ENCODE results near the gene EVA1B.

EVA1B gene

DNA sequence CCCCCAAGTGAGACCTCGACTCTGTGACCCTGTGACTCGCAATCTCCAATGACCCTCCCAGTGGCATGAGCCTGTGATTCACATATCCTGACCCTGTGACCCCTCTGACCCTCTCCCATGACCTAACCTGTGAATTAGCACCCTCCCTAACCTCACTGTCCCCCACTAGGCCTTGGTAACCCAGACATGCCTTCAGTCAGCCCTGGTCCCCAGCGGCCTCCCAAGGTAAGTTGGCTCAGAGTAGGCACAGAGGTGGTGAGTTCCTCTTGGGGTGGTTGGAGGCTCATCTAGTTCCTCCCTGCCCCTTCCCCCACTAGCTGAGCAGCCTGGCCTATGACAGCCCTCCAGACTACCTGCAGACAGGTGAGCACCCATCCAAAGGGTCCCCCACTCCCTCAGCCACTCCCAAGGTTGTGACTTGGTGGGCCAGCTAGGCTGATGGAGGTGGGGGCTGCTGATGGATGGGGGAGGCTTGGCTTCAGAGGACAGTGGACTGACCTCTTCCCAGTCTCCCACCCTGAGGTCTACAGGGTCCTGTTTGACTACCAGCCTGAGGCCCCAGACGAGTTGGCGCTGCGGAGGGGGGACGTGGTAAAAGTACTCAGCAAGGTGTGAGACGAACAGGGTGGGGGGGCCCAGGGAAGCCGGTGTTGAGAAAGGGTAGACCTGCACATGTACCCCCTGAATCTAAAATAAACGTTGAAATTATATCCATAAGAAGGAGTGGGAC is 15.7 kb downstream of the EVA1B start:
- DNase-seq (ENCODE audit: low read depth): no peak

DNA sequence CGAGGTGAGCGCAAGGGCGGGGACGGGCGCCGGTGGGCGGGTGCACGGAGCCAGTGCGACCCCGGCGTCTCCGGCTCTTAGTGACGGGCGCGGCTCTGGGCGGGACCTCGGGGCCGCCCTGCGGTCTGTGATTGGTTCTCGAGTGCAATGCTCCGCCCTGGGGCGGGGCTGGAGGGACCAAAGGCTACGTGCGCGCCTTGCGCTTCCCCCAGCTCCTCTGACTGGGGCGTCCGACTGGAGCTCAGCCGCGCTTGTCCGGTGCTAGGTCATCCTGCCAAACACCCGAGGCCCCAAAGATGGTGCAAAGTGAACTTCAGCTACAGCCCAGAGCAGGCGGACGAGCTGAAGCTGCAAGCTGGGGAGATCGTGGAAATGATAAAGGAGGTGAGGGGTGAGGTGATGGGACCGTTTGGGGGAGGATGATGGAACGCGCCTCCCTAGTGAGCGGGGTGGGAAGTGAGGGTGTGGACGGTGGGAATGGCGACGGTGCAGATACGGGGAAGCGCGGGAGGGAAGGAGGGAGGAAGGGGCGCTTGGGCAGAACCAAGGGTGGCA is 16.5 kb downstream of the EVA1B start:
- peak; percentile 88 for DNase-seq (ENCODE audit: low read depth)

- no peak for DNase-seq (ENCODE audit: low read depth)
Measured at GRCh38 chr1:36306210-36306901, 17.1 kb downstream of the EVA1B start, which contains the start of gene SH3D21. Gene SH3D21, plus strand, starts transcription at chr1:36306368. Its CDS starts 53 bp downstream, at chr1:36306421.

- DNase-seq (ENCODE audit: low read depth): no peak
Measured at GRCh38 chr1:36305915-36306209, 17.6 kb downstream of the EVA1B start.

DNA sequence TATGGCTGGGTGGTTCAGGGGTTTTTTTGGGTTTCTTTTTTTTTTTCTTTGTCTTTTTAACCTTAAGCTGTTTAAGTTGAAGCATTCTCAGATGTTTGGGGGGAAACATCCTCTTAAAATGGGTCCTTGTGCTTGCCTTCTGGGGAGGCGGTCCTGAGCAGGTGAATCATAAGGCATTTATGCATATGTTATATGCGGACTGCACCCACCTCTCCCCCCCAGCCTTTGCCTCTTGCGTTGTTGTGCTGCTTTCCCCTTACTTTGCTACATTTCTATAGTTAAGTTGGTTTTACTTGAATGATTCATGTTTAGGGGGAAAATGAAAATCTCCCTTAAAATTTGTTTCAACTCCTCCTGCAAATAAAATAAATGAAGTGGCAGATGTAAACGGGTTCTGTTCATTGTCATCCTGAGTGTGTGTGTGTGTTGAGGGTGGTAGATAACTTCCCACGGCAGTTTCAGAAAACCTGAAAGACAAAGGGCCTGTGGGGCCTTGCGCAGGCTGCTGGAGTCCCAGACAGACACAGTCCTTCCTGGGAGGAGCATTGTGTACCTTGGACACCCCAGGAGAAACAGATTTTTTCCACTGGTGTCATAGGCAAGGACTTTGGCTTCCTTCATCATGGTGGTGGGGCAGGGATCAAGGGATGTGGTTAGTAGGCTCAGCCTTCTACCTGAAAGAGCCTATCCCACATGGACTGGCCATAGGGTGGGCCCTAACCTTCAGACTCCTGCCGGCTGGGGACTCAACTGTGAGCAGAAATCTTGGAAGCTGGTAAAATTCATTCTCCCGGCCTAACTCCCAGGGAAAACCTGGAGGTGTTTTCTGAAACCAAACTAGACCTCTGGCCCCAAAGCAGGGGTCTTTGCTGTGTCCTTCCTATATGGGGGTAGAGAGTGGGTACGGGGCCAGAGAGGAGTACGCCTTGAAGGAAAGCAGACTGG is 18.2 kb downstream of the EVA1B start:
- peak; percentile 47 for DNase-seq (ENCODE audit: low read depth)

DNA sequence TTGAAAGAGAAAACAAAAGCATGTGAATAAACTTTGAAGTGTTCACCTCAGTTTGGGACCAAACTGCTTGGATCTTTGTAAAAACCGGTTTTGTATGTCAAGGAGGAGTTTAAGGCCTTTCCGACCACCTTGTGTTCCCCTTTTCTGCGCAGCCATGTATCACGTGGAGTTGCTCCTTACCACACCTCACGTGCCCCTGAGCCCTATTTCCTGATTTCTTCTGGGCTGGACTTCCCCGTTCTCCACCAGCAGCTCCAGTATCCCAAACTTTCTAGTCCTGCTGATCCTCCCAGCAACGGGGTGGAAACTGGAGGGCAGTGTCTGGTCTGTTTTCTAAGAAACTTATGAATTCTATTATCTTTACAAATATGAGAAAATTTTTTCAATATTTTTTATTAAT is 18.9 kb downstream of the EVA1B start:
- no peak for DNase-seq (ENCODE audit: low read depth)

- no peak for DNase-seq (ENCODE audit: low read depth)
Measured at GRCh38 chr1:36303650-36304360, 19.6 kb downstream of the EVA1B start.

GRCh38 chr1:36303244-36303643 is 20.2 kb downstream of the EVA1B start:
- DNase-seq (ENCODE audit: low read depth): no peak

GRCh38 chr1:36301220-36301619 is 22.2 kb downstream of the EVA1B start:
- DNase-seq (ENCODE audit: low read depth): no peak

DNA sequence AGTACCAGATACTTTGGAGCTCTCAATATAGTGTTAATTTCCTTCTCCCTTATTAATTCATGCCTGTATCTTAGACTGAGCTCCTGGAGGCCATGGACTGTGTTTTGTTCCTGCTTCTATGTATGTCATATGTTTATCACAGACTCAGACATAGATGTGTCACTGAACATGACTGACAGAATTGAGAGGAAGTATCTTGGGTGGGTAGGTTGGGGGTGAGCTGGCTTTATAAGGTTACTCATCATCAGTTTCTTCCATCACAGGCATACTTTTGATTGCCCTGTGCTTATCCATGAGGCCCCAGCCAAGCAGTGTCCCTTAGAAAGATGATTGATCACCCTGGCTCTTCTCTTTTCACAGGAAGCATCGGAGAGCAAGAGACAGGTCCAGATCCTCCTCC is 22.9 kb downstream of the EVA1B start:
- DNase-seq (ENCODE audit: low read depth): no peak

- DNase-seq (ENCODE audit: low read depth): no peak
Measured at GRCh38 chr1:36298640-36299039, 24.8 kb downstream of the EVA1B start.

- no peak for DNase-seq (ENCODE audit: low read depth)
Measured at GRCh38 chr1:36297062-36297461, 26.4 kb downstream of the EVA1B start.

GRCh38 chr1:36295390-36295789 is 28.1 kb downstream of the EVA1B start:
- DNase-seq (ENCODE audit: low read depth): no peak

DNA sequence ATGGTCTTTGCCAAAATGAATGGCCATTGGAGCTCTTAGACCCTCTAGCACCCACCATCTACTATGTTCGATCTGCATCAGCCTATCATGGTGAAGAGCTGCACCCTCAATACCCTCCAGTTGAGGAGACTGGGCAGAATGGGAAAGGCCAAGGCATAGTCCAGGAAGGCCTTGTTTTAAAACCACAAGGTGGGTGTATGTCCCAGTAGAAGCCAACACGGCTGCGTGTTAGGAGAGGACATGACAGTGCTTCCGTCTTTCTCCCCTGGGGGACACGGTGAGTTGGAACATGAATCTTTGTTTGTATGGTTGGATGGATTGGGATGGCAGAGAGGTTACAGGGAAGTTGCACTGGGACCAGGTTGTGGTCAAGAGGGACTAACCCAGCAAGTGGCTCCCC is 35.9 kb downstream of the EVA1B start:
- no peak for DNase-seq (ENCODE audit: low read depth)

DNA sequence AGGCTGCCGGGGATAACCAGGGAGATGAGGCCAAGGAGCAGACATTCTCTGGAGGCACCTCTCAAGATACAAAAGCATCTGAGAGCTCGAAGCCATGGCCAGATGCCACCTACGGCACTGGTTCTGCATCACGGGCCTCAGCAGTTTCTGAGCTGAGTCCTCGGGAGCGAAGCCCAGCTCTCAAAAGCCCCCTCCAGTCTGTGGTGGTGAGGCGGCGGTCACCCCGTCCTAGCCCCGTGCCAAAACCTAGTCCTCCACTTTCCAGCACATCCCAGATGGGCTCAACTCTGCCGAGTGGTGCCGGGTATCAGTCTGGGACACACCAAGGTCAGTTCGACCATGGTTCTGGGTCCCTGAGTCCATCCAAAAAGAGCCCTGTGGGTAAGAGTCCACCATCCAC is 36.6 kb downstream of the EVA1B start:
- no peak for DNase-seq (ENCODE audit: low read depth)

- peak; percentile 43 for DNase-seq (ENCODE audit: low read depth)
Measured at GRCh38 chr1:36285443-36286101, 37.9 kb downstream of the EVA1B start.

GRCh38 chr1:36284517-36284916 is 38.9 kb downstream of the EVA1B start:
- DNase-seq (ENCODE audit: low read depth): no peak

DNA sequence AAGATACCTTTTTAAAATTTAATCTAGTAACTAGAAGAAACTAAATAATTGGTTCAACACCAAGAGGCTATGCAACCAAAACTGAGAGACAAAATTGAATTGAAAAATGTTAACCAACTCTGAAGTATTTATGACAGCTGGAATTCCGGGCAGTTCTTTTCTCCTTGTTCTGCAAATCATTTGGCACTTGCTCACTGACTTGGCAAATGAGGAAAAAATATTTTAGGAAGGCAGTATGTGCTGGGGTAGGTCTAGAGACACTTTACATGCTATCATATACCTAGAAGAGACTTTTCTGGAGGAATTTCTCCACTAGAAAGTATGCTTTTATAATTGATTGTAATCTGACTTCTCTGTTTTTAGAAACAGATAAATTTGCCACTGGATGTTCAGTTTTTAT is 39.4 kb downstream of the EVA1B start:
- DNase-seq (ENCODE audit: low read depth): no peak

DNA sequence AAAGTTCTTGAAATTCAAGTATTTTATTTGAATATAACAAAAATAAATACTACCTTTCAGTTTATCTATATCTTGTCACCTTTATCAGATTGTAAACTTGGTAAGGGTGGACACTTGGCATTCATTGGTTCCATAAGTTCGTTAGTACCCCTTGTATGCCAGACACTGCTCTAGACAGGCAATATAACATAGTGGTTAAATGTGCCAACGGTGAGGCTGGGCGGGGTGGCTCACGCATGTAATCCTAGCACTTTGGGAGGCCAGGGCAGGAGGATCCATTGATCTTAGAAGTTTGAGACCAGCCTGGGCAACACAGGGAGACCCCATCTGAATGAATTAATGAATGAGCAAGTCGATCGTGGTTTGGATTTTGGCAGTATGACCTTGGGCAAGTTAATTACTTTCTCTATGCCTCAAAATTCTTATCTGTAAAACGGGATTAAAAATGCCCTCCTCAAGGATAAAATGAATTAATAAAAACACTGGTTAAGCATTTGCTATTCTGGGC is 43.6 kb downstream of the EVA1B start:
- no peak for DNase-seq (ENCODE audit: low read depth)

GRCh38 chr1:36279110-36279788 is 44.2 kb downstream of the EVA1B start:
- no peak for DNase-seq (ENCODE audit: low read depth)
